Aorta (tissue), 5 donors: ENCODE measurements around the gene SEMA3E. TPM values are rescaled to one million over a fixed set of nuclear protein-coding genes. Genes with fewer than 3 reads are reported as not detected.
A peak's percentile ranks its signal among the peaks of the same experiment; 100 is the strongest.
"Not testable (repeated sequence)": the region's sequence is repeated elsewhere in the genome, so short reads cannot be mapped to it uniquely, and the experiment has no call there.

Experiments
- ATAC-seq: fragments of 200-7000 bp; cut with Tn5 transposase; one replicate; pipeline ENCODE4 v1.9.1; 2022; ENCODE audit warnings: moderate library complexity; ENCODE audit not compliant: low FRiP score
- DNase-seq, 2 donors: peaks; one replicate each; pipeline ENCODE4 v3.0.0-alpha.2; 2020
- H3K27ac ChIP-seq, 2 donors: one replicate each; pipeline ENCODE4 v1.5.1; 2013; ENCODE audit warnings: low read length in 2 of 2, mild to moderate bottlenecking in 2 of 2, moderate library complexity in 2 of 2, control low read depth in 1 of 2, inconsistent platforms in 1 of 2, low read depth in 1 of 2
- H3K27me3 ChIP-seq, 2 donors: one replicate each; pipeline ENCODE4 v1.6.1; 2013; ENCODE audit warnings: control low read depth in 1 of 2, low read length in 1 of 2, mild to moderate bottlenecking in 1 of 2, moderate library complexity in 1 of 2; ENCODE audit not compliant: insufficient read depth in 2 of 2, control insufficient read depth in 1 of 2
- H3K36me3 ChIP-seq, 2 donors: one replicate each; pipeline ENCODE4 v1.6.1; 2013; ENCODE audit warnings: control low read depth in 1 of 2, low read length in 1 of 2, mild to moderate bottlenecking in 1 of 2; ENCODE audit not compliant: insufficient read depth in 2 of 2, control insufficient read depth in 1 of 2
- H3K4me1 ChIP-seq, 2 donors: one replicate each; pipeline ENCODE4 v1.6.1; 2013; ENCODE audit warnings: low read length in 2 of 2, control low read depth in 1 of 2, mild to moderate bottlenecking in 1 of 2, moderate library complexity in 1 of 2; ENCODE audit not compliant: insufficient read depth in 2 of 2, control insufficient read depth in 1 of 2
- H3K4me3 ChIP-seq, 2 donors: one replicate each; pipeline ENCODE4 v1.5.1; 2013; ENCODE audit warnings: low read length in 2 of 2, control low read depth in 1 of 2, mild to moderate bottlenecking in 1 of 2
- H3K9me3 ChIP-seq: one replicate; pipeline ENCODE4 v1.6.1; 2013; ENCODE audit warnings: mild to moderate bottlenecking, low read length; ENCODE audit not compliant: control insufficient read depth
- WGBS, 2 donors: extraction: QIAGEN DNeasy Blood & Tissue Kit; methylation state at CpG; one replicate each; pipeline ENCODE4 v1.1.7; 2013; 5-methylcytosine and 5-hydroxymethylcytosine counted together
- intact Hi-C, 2 donors: fragments of 100-400 bp; cut with DNase I; formaldehyde crosslinking; loops; one replicate each; pipeline versions ENCODE4 v1.14.2 to v1.15.0; 2022
- polyA plus RNA-seq, 2 donors: library from polyadenylated mRNA; stranded (reverse); fragments of 200-250 nt; gene quantifications; one replicate each; pipeline ENCODE4 v1.2.3, GENCODE V29; 2013
- total RNA-seq, 2 donors: library from RNA; stranded (reverse); fragmentation: NEBNext Ultra II Directional; extraction: Animal tissue kit (Norgen Biotek cat#: 25700); gene quantifications; one replicate each; pipeline ENCODE4 v1.2.1, GENCODE V29; 2021
- donor health status: healthy with polysubstance abuse.
- donor health status: Bipolar disorder and iron deficiency.
- donor health status: DM: no; HTN: no; CAD: no.
- donor health status: DM: no; HTN: no; CAD: no.
- donor health status: DM: yes; HTN: yes; CAD: no.

The SEMA3E gene
- total and polyA plus RNA-seq, 4 donors = 0.38 to 35.0 (median 5.5) TPM

DNA sequence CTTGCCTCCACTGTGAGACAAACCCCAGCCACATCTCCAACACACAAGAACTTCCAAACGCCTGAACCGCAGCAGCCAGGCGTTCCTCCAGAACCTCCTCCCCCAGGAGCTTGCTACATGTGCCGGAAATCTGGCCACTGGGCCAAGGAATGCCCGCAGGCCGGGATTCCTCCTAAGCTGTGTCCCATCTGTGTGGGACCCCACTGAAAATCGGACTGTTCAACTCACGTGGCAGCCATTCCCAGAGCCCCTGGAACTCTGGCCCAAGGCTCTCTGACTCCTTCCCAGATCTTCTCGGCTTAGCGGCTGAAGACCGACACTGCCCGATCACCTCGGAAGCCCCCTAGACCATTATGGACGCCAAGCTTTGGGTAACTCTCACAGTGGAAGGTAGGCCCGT is 187.1 kb downstream of the SEMA3E start:
- not testable (repeated sequence) for H3K27me3 ChIP-seq, ATAC-seq

GRCh38 chr7:83459930-83460653 is 188.8 kb downstream of the SEMA3E start:
- H3K4me1 ChIP-seq, DNase-seq, H3K4me3 ChIP-seq, H3K27me3 ChIP-seq, H3K27ac ChIP-seq, ATAC-seq, H3K9me3 ChIP-seq, H3K36me3 ChIP-seq, intact Hi-C loops: not testable (repeated sequence)
- 62 to 65% methylated on average over 17 to 18 of the region's 18 CpGs for WGBS, 2 donors

More for the DNA sequence above, 187.1 kb downstream of the SEMA3E start:
- H3K4me3 ChIP-seq, H3K36me3 ChIP-seq, H3K27ac ChIP-seq, H3K9me3 ChIP-seq, DNase-seq, intact Hi-C loops, H3K4me1 ChIP-seq: not testable (repeated sequence)
- 80 to 82% methylated on average over 13 to 15 of the region's 15 CpGs for WGBS, 2 donors

DNA sequence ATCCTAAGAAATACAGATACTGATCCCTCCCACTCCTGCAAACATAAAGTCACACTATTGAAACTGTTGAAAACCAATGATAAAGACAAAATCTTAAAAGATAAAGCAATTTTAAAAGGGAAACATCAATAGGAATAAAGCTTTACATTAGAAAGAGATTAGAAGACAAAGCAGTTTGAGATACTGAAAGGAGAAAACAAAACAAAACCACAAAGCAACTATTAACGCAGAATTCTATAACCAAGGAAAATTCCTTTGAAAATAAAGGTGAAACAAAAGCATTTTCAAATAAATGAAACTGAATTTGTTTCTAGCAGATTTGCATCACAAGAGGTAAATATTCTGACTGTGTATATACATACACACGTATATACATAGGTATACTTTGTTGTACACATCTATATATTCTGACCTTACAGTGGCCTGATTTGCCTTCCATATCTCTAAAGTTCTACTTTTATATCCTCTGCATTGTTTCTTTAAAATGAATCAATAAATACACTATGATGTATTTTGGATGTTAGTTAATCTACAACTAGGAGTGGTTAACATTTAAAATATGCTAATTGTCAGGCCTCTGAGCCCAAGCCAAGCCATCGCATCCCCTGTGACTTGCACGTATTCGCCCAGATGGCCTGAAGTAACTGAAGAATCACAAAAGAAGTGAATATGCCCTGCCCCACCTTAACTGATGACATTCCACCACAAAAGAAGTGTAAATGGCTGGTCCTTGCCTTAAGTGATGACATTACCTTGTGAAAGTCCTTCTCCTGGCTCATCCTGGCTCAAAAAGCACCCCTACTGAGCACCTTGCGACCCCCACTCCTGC is 189.6 kb downstream of the SEMA3E start:
- H3K9me3 ChIP-seq, H3K36me3 ChIP-seq, H3K4me1 ChIP-seq, DNase-seq, H3K27ac ChIP-seq, H3K4me3 ChIP-seq, ATAC-seq, intact Hi-C loops, H3K27me3 ChIP-seq: not testable (repeated sequence)
- WGBS, 2 donors = 72 to 73% methylated on average over 6 of the region's 6 CpGs

GRCh38 chr7:83457022-83457892 is 191.7 kb downstream of the SEMA3E start:
- DNase-seq (no peak), ATAC-seq (no peak)
- Histone ChIP-seq H3K4me1 (no peaks in the 10 kb centered on the region), H3K9me3 (no peaks in the 10 kb centered on the region), H3K27me3 (no peaks in the 10 kb centered on the region), H3K36me3 (no peaks in the 10 kb centered on the region), H3K27ac (no peak overlapping the region), H3K4me3 (no peak overlapping the region)
- WGBS, 2 donors = 21 to 33% methylated on average over 5 of the region's 5 CpGs
- intact Hi-C loops = no loop called here

GRCh38 chr7:83456413-83456812 is 192.5 kb downstream of the SEMA3E start:
- H3K4me3 ChIP-seq = no peak overlapping the region
- 92 to 95% methylated on average over 5 of the region's 5 CpGs for WGBS, 2 donors
- H3K4me1 ChIP-seq = no peaks in the 10 kb centered on the region
- no peak overlapping the region for H3K27ac ChIP-seq
- no peaks in the 10 kb centered on the region for H3K27me3 ChIP-seq
- H3K36me3 ChIP-seq = no peaks in the 10 kb centered on the region
- DNase-seq (no peak), ATAC-seq (no peak)
- no peaks in the 10 kb centered on the region for H3K9me3 ChIP-seq
- intact Hi-C loops = no loop called here

- ATAC-seq = no peak
- DNase-seq = no peak
- intact Hi-C loops = no loop called here
- H3K27ac ChIP-seq = peak overlapping the region in 1 of 2 donors; percentile 43
- H3K27me3 ChIP-seq = no peaks in the 10 kb centered on the region
- H3K9me3 ChIP-seq = no peaks in the 10 kb centered on the region
- 77 to 81% methylated on average over 5 of the region's 5 CpGs for WGBS, 2 donors
- H3K36me3 ChIP-seq = no peaks in the 10 kb centered on the region
- no peaks in the 10 kb centered on the region for H3K4me1 ChIP-seq
- H3K4me3 ChIP-seq = no peak overlapping the region
Measured at GRCh38 chr7:83455612-83456011, 193.3 kb downstream of the SEMA3E start.

DNA sequence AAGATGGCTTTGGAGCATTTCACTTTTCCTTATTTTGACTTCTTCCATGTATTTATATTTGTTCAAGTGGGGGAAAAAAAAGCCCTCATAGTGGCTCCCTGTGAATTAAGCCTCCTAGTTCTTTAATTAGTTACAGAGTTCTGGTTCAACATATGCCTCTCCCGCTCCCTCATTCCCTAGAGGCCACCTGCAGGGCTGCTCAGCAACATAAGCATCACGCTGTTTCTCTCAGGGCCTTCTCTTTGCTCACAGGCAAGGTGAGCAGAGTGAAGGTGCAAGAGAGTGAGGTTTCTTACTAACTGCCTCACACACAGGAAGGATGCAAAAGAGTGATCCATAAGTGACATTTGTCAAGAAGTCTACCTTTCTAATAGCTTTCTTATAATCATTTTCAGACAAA is 196.7 kb downstream of the SEMA3E start:
- no peaks in the 10 kb centered on the region for H3K4me1 ChIP-seq
- H3K36me3 ChIP-seq = no peaks in the 10 kb centered on the region
- WGBS, 2 donors = 36 to 47% methylated on average over 2 of the region's 2 CpGs
- no peaks in the 10 kb centered on the region for H3K27me3 ChIP-seq
- DNase-seq (no peak), ATAC-seq (no peak)
- intact Hi-C loops = no loop called here
- H3K27ac ChIP-seq = no peak overlapping the region
- H3K4me3 ChIP-seq = no peak overlapping the region
- no peaks in the 10 kb centered on the region for H3K9me3 ChIP-seq

- intact Hi-C loops = no loop called here
- H3K4me1 ChIP-seq = no peaks in the 10 kb centered on the region
- no peaks in the 10 kb centered on the region for H3K9me3 ChIP-seq
- WGBS, 2 donors = 46 to 51% methylated on average over 4 of the region's 4 CpGs
- no peaks in the 10 kb centered on the region for H3K27me3 ChIP-seq
- H3K36me3 ChIP-seq = no peaks in the 10 kb centered on the region
- DNase-seq (no peak), ATAC-seq (no peak)
- no peak overlapping the region for H3K27ac ChIP-seq
- H3K4me3 ChIP-seq = no peak overlapping the region
Measured at GRCh38 chr7:83451501-83452045, 197.4 kb downstream of the SEMA3E start.
